Osteoblast (primary cell): ENCODE results near the gene RPL29. TPM values are rescaled to one million over a fixed set of nuclear protein-coding genes. Genes with fewer than 3 reads are reported as not detected.

Experiments used
- DNase-seq: peaks from one replicate; pipeline ENCODE4 v3.0.0; 2011; ENCODE audit warnings: low spot score, mixed read lengths; ENCODE audit not compliant: insufficient read length; ENCODE audit errors: missing footprints
- H2AFZ ChIP-seq: 2 replicates; pipeline ENCODE4 v1.6.0; 2011; ENCODE audit warnings: mild to moderate bottlenecking, low read length
- H3K27ac ChIP-seq: 2 replicates; pipeline ENCODE4 v1.5.1; 2011; ENCODE audit warnings: mild to moderate bottlenecking, low read depth, low read length, moderate library complexity
- H3K27me3 ChIP-seq: 2 replicates; pipeline ENCODE4 v1.6.0; 2012; ENCODE audit warnings: mild to moderate bottlenecking, control low read depth, inconsistent platforms, low read length, moderate library complexity; ENCODE audit not compliant: insufficient read depth
- H3K36me3 ChIP-seq: 2 replicates; pipeline ENCODE4 v1.5.1; 2011; ENCODE audit warnings: mild to moderate bottlenecking, low read length, control low read depth, moderate library complexity; ENCODE audit not compliant: insufficient read depth
- H3K4me1 ChIP-seq: 2 replicates; pipeline ENCODE4 v1.5.1; 2011; ENCODE audit warnings: mild to moderate bottlenecking, low read length, control low read depth, moderate library complexity; ENCODE audit not compliant: insufficient read depth
- H3K4me2 ChIP-seq: 2 replicates; pipeline ENCODE4 v1.6.0; 2011; ENCODE audit warnings: mild to moderate bottlenecking, low read length; ENCODE audit not compliant: insufficient read depth
- H3K4me3 ChIP-seq: fragments of 200-600 bp; sonication (generic); 3 replicates; pipeline ENCODE4 v1.5.1; 2012; ENCODE audit warnings: mild to moderate bottlenecking, low read length, inconsistent platforms; ENCODE audit not compliant: insufficient read depth
- H3K79me2 ChIP-seq: 2 replicates; pipeline ENCODE4 v1.6.0; 2012; ENCODE audit warnings: mild to moderate bottlenecking, low read length, control low read depth, inconsistent platforms; ENCODE audit not compliant: insufficient read depth
- H3K9me3 ChIP-seq: 2 replicates; pipeline ENCODE4 v1.5.1; 2011; ENCODE audit warnings: low read depth, low read length, control low read depth
- H4K20me1 ChIP-seq: 2 replicates; pipeline ENCODE4 v1.6.0; 2012; ENCODE audit warnings: mild to moderate bottlenecking, low read length, control low read depth; ENCODE audit not compliant: insufficient read depth
- total RNA-seq: library from RNA; depleted of rRNA; stranded (reverse); fragments of >200 nt; gene quantifications from 2 replicates; pipeline ENCODE4 v1.2.3, GENCODE V29; 2012
- TF ChIP-seq, protein P1 (sequence below): IDR thresholded peaks from 2 replicates; pipeline ENCODE4 v1.5.1; 2011; ENCODE audit warnings: mild to moderate bottlenecking, low read depth, low read length, moderate library complexity; ENCODE audit errors: extremely low read depth

RPL29 gene
- total RNA-seq, 1 donor = 862 TPM

DNA sequence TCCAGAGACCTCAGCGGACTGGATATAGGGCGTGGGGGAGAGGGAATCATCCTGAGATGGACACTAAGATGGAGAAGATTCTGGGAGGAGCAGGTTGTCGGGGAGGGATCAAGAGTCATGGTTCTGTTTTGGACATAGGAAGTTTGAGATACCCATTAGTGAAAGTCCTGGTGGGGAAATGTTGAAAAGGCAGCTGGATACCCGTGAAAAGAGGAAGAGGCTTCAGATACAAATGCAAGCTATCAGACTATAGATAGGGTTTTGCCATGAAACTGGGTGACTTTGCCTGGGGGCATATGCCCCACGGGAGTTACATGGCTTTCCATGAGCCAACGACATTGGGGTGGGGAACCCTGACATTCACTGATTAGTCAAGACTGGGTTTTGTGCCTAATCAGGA lies 41.6 kb downstream of the RPL29 start:
- TF ChIP-seq, protein P1, sequence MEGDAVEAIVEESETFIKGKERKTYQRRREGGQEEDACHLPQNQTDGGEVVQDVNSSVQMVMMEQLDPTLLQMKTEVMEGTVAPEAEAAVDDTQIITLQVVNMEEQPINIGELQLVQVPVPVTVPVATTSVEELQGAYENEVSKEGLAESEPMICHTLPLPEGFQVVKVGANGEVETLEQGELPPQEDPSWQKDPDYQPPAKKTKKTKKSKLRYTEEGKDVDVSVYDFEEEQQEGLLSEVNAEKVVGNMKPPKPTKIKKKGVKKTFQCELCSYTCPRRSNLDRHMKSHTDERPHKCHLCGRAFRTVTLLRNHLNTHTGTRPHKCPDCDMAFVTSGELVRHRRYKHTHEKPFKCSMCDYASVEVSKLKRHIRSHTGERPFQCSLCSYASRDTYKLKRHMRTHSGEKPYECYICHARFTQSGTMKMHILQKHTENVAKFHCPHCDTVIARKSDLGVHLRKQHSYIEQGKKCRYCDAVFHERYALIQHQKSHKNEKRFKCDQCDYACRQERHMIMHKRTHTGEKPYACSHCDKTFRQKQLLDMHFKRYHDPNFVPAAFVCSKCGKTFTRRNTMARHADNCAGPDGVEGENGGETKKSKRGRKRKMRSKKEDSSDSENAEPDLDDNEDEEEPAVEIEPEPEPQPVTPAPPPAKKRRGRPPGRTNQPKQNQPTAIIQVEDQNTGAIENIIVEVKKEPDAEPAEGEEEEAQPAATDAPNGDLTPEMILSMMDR = no peak
- H3K79me2 ChIP-seq = no peaks in the 10 kb centered on the region
- H2AFZ ChIP-seq = no peak overlapping the region
- H3K4me2 ChIP-seq = no peak overlapping the region
- peak; percentile 80 for DNase-seq
- H3K4me3 ChIP-seq = no peak overlapping the region
- H3K36me3 ChIP-seq = peaks cover 2% of the 10 kb centered on the region
- H3K4me1 ChIP-seq = peaks cover 11% of the 10 kb centered on the region
- no peaks in the 10 kb centered on the region for H3K9me3 ChIP-seq
- H4K20me1 ChIP-seq = no peaks in the 10 kb centered on the region
- H3K27me3 ChIP-seq = no peaks in the 10 kb centered on the region
- no peak overlapping the region for H3K27ac ChIP-seq

DNA sequence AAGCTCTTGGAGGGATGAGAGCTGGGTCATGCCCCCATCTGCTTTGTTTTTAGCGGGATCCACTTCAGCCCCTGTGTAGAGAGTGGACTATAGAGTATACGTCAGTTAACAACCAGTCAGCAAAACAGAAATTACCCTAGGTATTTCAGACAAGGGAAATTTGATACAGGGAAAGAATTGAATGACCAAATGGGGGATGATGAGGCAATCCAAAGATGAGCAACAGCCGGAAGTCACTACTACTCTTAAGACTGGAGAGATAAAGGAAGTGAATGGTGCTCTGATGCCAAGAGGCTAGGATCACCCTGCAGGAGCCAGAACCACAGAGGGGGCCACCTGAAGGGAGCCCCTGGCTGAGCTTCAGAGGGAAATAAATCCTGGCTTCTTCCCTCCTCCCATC lies 42.2 kb downstream of the RPL29 start:
- TF ChIP-seq, protein P1 = no peak
- DNase-seq = peak; percentile 98
- H3K4me2 ChIP-seq = peak overlapping the region; percentile 30
- H3K27me3 ChIP-seq = no peaks in the 10 kb centered on the region
- H3K27ac ChIP-seq = peak overlapping the region; percentile 48
- no peaks in the 10 kb centered on the region for H3K79me2 ChIP-seq
- peaks cover 6% of the 10 kb centered on the region for H3K36me3 ChIP-seq
- H4K20me1 ChIP-seq = no peaks in the 10 kb centered on the region
- H3K4me3 ChIP-seq = no peak overlapping the region
- no peaks in the 10 kb centered on the region for H3K9me3 ChIP-seq
- no peak overlapping the region for H2AFZ ChIP-seq
- H3K4me1 ChIP-seq = peaks cover 11% of the 10 kb centered on the region

DNA sequence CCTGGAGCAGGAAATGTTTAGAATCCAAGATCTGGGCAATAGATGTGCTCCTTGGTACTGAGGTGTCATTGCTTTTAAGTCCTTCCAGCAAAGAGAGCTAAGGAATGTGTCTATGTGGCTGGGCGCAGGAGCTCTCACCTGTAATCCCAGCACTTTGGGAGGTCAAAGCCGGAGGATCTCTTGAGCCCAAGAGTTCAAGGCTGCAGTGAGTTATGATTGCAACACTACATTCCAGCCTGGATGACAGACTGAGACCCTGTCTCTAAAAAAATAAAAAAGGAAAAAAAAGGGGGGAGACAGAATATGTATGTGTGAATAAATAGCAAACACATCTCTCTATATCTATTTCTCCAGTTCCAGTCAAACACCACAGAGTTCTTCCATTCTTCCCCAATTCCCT lies 44.8 kb downstream of the RPL29 start:
- H3K36me3 ChIP-seq = peaks cover 10% of the 10 kb centered on the region
- DNase-seq = no peak
- no peaks in the 10 kb centered on the region for H3K9me3 ChIP-seq
- H3K4me2 ChIP-seq = no peak overlapping the region
- peaks cover 11% of the 10 kb centered on the region for H3K4me1 ChIP-seq
- no peak overlapping the region for H3K27ac ChIP-seq
- H3K4me3 ChIP-seq = no peak overlapping the region
- TF ChIP-seq, protein P1 = no peak
- H3K79me2 ChIP-seq = no peaks in the 10 kb centered on the region
- H2AFZ ChIP-seq = no peak overlapping the region
- no peaks in the 10 kb centered on the region for H3K27me3 ChIP-seq
- no peaks in the 10 kb centered on the region for H4K20me1 ChIP-seq

DNA sequence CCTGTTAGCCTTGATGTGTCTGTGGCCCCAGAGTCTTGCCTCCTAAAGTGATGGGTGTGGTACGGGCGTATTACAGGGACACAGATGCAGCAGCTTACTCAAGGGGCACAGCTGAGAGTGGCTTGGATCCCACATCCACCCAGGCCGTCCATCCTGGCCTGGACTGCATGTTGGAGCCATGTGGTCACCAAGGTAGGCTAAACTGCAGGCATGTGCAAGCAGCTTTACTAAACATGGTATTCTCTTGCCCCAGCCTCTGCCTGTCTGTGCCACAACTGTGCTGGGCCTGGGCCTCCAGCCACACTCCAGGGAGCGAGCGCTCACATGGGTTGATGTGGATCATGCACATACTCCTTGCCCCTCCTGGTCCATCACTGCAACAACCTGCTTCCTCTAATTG lies 46.6 kb downstream of the RPL29 start:
- Histone ChIP-seq H3K27ac (no peak overlapping the region), H2AFZ (no peak overlapping the region), H3K36me3 (peaks cover 22% of the 10 kb centered on the region), H4K20me1 (no peaks in the 10 kb centered on the region), H3K27me3 (no peaks in the 10 kb centered on the region), H3K9me3 (no peaks in the 10 kb centered on the region), H3K4me1 (peaks cover 11% of the 10 kb centered on the region), H3K4me3 (no peak overlapping the region), H3K4me2 (no peak overlapping the region), H3K79me2 (no peaks in the 10 kb centered on the region)
- peak; percentile 79 for DNase-seq
- TF ChIP-seq, protein P1 = no peak
